Transverse colon (tissue), 4 donors: Measurements from ENCODE around the gene CNTN1. TPM values are rescaled to one million over a fixed set of nuclear protein-coding genes. Genes with fewer than 3 reads are reported as not detected.

ENCODE experiments used
- DNase-seq: peaks from one replicate; pipeline ENCODE4 v3.0.0-alpha.2; 2019
- H3K27ac ChIP-seq, 4 donors: fragments of 200-600 bp; sonication (generic); 2 replicates each; pipeline ENCODE4 v1.5.1; 2016 to 2018; ENCODE audit warnings: inconsistent platforms in 4 of 4
- H3K27me3 ChIP-seq: fragments of 200-600 bp; sonication (generic); 2 replicates; pipeline ENCODE4 v1.5.1; 2017; ENCODE audit warnings: inconsistent platforms
- H3K36me3 ChIP-seq, 4 donors: fragments of 200-600 bp; sonication (generic); 2 replicates each; pipeline ENCODE4 v1.5.1; 2017 to 2019; ENCODE audit warnings: inconsistent platforms in 4 of 4
- H3K4me1 ChIP-seq, 4 donors: fragments of 200-600 bp; sonication (generic); 2 replicates each; pipeline ENCODE4 v1.5.1; 2017 to 2020; ENCODE audit warnings: inconsistent platforms in 4 of 4
- H3K4me3 ChIP-seq, 4 donors: fragments of 200-600 bp; sonication (generic); 1 replicate in 1 of 4; 2 replicates in 3 of 4; pipeline versions ENCODE4 v1.5.1 to v1.6.1; 2017 to 2019; ENCODE audit warnings: inconsistent platforms in 4 of 4
- H3K9me3 ChIP-seq, 2 donors: fragments of 200-600 bp; sonication (generic); 2 replicates each; pipeline ENCODE4 v1.5.1; 2017 to 2019; ENCODE audit warnings: inconsistent platforms in 2 of 2
- CTCF ChIP-seq, 5 experiments: fragments of 200-600 bp in 3 of 5; fragments of 450-650 bp in 2 of 5; sonication (generic) in 3 of 5; IDR thresholded peaks; 1 replicate in 2 of 5; 2 replicates in 3 of 5; pipeline ENCODE4 v1.5.1; 2016 to 2017; ENCODE audit warnings: antibody characterized with exemption in 5 of 5, inconsistent platforms in 3 of 5, mild to moderate bottlenecking in 2 of 5, moderate library complexity in 1 of 5
- EP300 ChIP-seq: sonication (generic); formaldehyde crosslinking; IDR thresholded peaks from one replicate; pipeline ENCODE4 v1.6.1; 2017; ENCODE audit warnings: antibody characterized with exemption, low read depth
- POLR2A ChIP-seq: fragments of 450-650 bp; IDR thresholded peaks from one replicate; pipeline ENCODE4 v1.6.1; 2016; ENCODE audit warnings: antibody characterized with exemption, mild to moderate bottlenecking, moderate library complexity
- POLR2AphosphoS5 ChIP-seq, 3 donors: sonication (generic); formaldehyde crosslinking; IDR thresholded peaks; one replicate each; pipeline ENCODE4 v1.6.1; 2016; ENCODE audit warnings: antibody characterized with exemption in 3 of 3
- WGBS, 2 donors: methylation state at CpG; one replicate each; pipeline ENCODE4 v1.1.5; 2018; ENCODE audit warnings: low coverage in 1 of 2; 5-methylcytosine and 5-hydroxymethylcytosine counted together
- in situ Hi-C, 4 donors: fragments of 200-750 bp; cut with MboI; loops; one replicate each; pipeline versions ENCODE4 v1.15.0 to v1.15.1; 2017; ENCODE audit warnings: low sequenced_read_pairs in 3 of 4, low pct_ligation_motif_present in 1 of 4, low pct_unique_long_range_greater_than_20kb in 1 of 4
- intact Hi-C: fragments of 100-400 bp; cut with DNase I; formaldehyde crosslinking; loops from one replicate; pipeline ENCODE4 v1.15.1; 2023; ENCODE audit warnings: low total_unique reads
- total RNA-seq, 4 donors: library from RNA; depleted of rRNA; stranded (reverse); fragments of >200 nt; gene quantifications; one replicate each; pipeline ENCODE4 v1.1.0, GENCODE V29; 2016

Gene CNTN1
- total RNA-seq, 4 donors from 2014 or later = 0.60 to 3.2 (median 1.4) TPM

DNA sequence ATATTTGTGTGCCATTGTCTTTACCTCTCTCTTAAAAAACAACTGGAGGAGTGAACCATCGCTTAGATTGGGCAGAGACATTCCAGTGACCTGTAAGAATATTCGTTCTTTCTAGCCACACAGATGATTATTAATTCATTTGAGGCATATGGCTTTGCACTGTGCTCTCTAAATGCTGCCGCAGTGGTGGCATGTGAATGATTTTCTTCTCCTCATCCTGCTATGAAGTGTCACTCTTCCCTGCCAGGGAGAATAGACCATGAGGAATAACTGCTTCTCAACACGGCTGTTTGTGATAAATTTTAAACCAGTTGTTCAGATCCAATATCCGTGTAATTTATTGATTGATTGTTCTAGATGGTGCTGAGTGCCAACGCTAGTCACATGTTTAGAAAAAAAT lies 225.3 kb downstream of the CNTN1 start:
- no peak for DNase-seq
- H3K4me3 ChIP-seq = no peak overlapping the region
- no peaks in the 10 kb centered on the region for H3K36me3 ChIP-seq
- H3K9me3 ChIP-seq = no peaks in the 10 kb centered on the region
- no peaks in the 10 kb centered on the region for H3K27me3 ChIP-seq
- in situ Hi-C loops (no loop called here), intact Hi-C loops (no loop called here)
- no peak overlapping the region for H3K27ac ChIP-seq
- no peaks in the 10 kb centered on the region for H3K4me1 ChIP-seq
- TF ChIP-seq CTCF (IDR thresholded peaks at IDR 0.05) (no peak), POLR2AphosphoS5 (IDR thresholded peaks at IDR 0.05) (no peak), POLR2A (no peak), EP300 (no peak)
- WGBS, 2 donors = 64 to 74% methylated on average over 3 to 6 of the region's 6 CpGs

GRCh38 chr12:40921563-40922163 lies 229.4 kb downstream of the CNTN1 start:
- no peaks in the 10 kb centered on the region for H3K4me1 ChIP-seq
- H3K27me3 ChIP-seq = no peaks in the 10 kb centered on the region
- H3K4me3 ChIP-seq = no peak overlapping the region
- H3K36me3 ChIP-seq = no peaks in the 10 kb centered on the region
- H3K9me3 ChIP-seq = no peaks in the 10 kb centered on the region
- in situ Hi-C loops (loop anchor here (5.0 to 10.0 kb wide), 3 partner anchors 297 to 307 kb away; no protein-coding TSS in a partner anchor), intact Hi-C loops (loop anchor here (10.0 kb wide), 1 partner anchor 297 kb away; no protein-coding TSS in a partner anchor)
- TF ChIP-seq CTCF (IDR thresholded peaks at IDR 0.05) = peak; percentile 49 to 71 (median 59)
- no peak for TF ChIP-seq POLR2AphosphoS5 (IDR thresholded peaks at IDR 0.05)
- no peak overlapping the region for H3K27ac ChIP-seq
- 8 to 9% methylated on average over 2 of the region's 2 CpGs for WGBS, 2 donors
- no peak for DNase-seq

DNA sequence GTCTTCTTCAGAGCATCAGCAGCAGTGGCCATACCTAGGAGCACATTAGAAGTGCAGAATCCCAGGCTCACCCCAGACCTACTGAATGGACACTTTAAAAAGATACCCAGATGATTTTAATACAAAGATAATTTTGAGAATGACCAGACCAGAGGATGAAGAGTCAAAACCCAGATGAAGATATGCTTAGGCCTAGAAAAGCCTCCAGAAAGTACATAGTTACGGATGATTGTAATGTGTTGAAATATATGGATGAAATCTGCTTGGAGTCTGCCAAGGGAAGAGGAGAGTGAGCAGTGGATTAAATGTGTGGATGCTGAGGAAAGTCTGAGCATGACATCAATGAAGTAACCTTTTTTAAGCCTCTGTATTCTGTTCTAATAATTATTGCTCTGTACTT lies 245.7 kb downstream of the CNTN1 start:
- TF ChIP-seq EP300 = no peak
- no peak for TF ChIP-seq POLR2A
- no peak for TF ChIP-seq CTCF (IDR thresholded peaks at IDR 0.05)
- H3K9me3 ChIP-seq = no peaks in the 10 kb centered on the region
- in situ Hi-C loops = loop anchor here in 2 of 4 donors (25.0 kb wide), 1 partner anchor 1074 kb away; no protein-coding TSS in a partner anchor
- no peaks in the 10 kb centered on the region for H3K4me1 ChIP-seq
- no peak overlapping the region for H3K4me3 ChIP-seq
- H3K27ac ChIP-seq = no peak overlapping the region
- no peaks in the 10 kb centered on the region for H3K36me3 ChIP-seq
- 85 to 100% methylated on average over 1 of the region's 1 CpG for WGBS, 2 donors
- H3K27me3 ChIP-seq = no peaks in the 10 kb centered on the region
- intact Hi-C loops = no loop called here
- DNase-seq = no peak

GRCh38 chr12:40942326-40942725 lies 250.1 kb downstream of the CNTN1 start:
- Histone ChIP-seq H3K27ac (no peak overlapping the region), H3K4me3 (no peak overlapping the region), H3K9me3 (no peaks in the 10 kb centered on the region), H3K27me3 (no peaks in the 10 kb centered on the region), H3K36me3 (no peaks in the 10 kb centered on the region), H3K4me1 (no peaks in the 10 kb centered on the region)
- TF ChIP-seq EP300 (no peak), POLR2AphosphoS5 (IDR thresholded peaks at IDR 0.05) (no peak), POLR2A (no peak), CTCF (IDR thresholded peaks at IDR 0.05) (no peak)
- in situ Hi-C loops = loop anchor here in 3 of 4 donors (10.0 to 25.0 kb wide), 2 partner anchors 1070 to 1082 kb away; no protein-coding TSS in a partner anchor
- no peak for DNase-seq
- intact Hi-C loops = loop anchor here (10.0 kb wide), 1 partner anchor 1082 kb away; no protein-coding TSS in a partner anchor
- WGBS, 2 donors = 57 to 60% methylated on average over 2 of the region's 2 CpGs
